ENCODE data around the gene CELF5. TPM values are rescaled to one million over a fixed set of nuclear protein-coding genes. Genes with fewer than 3 reads are reported as not detected.

CELF5 gene
- total RNA-seq, 1 experiment from 2014 or later = 7.7 TPM

- CTCF ChIA-PET = interaction anchor here (1.6 kb wide), 1 partner anchor 49 kb away, joined by 3 read pairs; no protein-coding TSS in a partner anchor
These were observed 48.5 kb downstream of the CELF5 start for GRCh38 chr19:3272952-3273351.

GRCh38 chr19:3274245-3274941, 49.9 kb downstream of the CELF5 start:
- Mint-ChIP-seq H3K36me3 (no peaks in the 10 kb centered on the region), H3K4me1 (peaks cover 16% of the 10 kb centered on the region), H3K27ac (no peak overlapping the region), H3K4me3 (peak overlapping the region; percentile 83; the same call in 1 of the 2 replicates), H3K9me3 (peaks cover 4% of the 10 kb centered on the region; the same call in 1 of the 2 replicates), H3K27me3 (ENCODE audit: low read depth) (peaks cover 42% of the 10 kb centered on the region)
- ATAC-seq = no peak
- DNase-seq (ENCODE audit: low spot score) = no peak
- CTCF ChIA-PET = interaction anchor here (0.7 to 2.9 kb wide), 26 partner anchors 10 to 374 kb away, joined by 3 to 105 read pairs (median 11); partner anchors contain the start of genes CELF5 and ZNF57
- POLR2A ChIA-PET = interaction anchor here (2.5 kb wide), 1 partner anchor 10 kb away, joined by 21 read pairs; no protein-coding TSS in a partner anchor
- no peak for TF ChIP-seq FOXK1 (CRISPR knock-in tag; IDR thresholded peaks at IDR 0.05)
- TF ChIP-seq ZNF425 (CRISPR knock-in tag; conservative IDR thresholded peaks at IDR 0.05) = no peak
- TF ChIP-seq GRHL2 (CRISPR knock-in tag; IDR thresholded peaks at IDR 0.05; ENCODE audit: insufficient replicate concordance, severe bottlenecking) = no peak
- no peak for TF ChIP-seq KAT7 (CRISPR knock-in tag; IDR thresholded peaks at IDR 0.05; ENCODE audit: borderline replicate concordance)
- TF ChIP-seq ZNF532 (CRISPR knock-in tag; IDR thresholded peaks at IDR 0.05; ENCODE audit: borderline replicate concordance) = no peak
- TF ChIP-seq ZBTB21 (CRISPR knock-in tag; IDR thresholded peaks at IDR 0.05; ENCODE audit: borderline replicate concordance) = no peak
- TF ChIP-seq ZNF281 (CRISPR knock-in tag; IDR thresholded peaks at IDR 0.05) = no peak
- no peak for TF ChIP-seq ATF3 (CRISPR knock-in tag; conservative IDR thresholded peaks at IDR 0.05)
- TF ChIP-seq SMAD3 (CRISPR knock-in tag; IDR thresholded peaks at IDR 0.05; ENCODE audit: borderline replicate concordance) = no peak
- TF ChIP-seq GTF2I (CRISPR knock-in tag; conservative IDR thresholded peaks at IDR 0.05) = no peak
- no peak for TF ChIP-seq OVOL2 (CRISPR knock-in tag; IDR thresholded peaks at IDR 0.05; ENCODE audit: borderline replicate concordance)
- TF ChIP-seq NFE2L1 (CRISPR knock-in tag; IDR thresholded peaks at IDR 0.05) = no peak
- TF ChIP-seq SOX15 (CRISPR knock-in tag; IDR thresholded peaks at IDR 0.05) = no peak
- no peak for TF ChIP-seq ELF4 (CRISPR knock-in tag; IDR thresholded peaks at IDR 0.05; ENCODE audit: low read depth)

More at GRCh38 chr19:3272952-3273351, 48.5 kb downstream of the CELF5 start:
- H3K4me1 Mint-ChIP-seq = peaks cover 16% of the 10 kb centered on the region
- H3K27me3 Mint-ChIP-seq (ENCODE audit: low read depth) = peaks cover 56% of the 10 kb centered on the region
- DNase-seq (ENCODE audit: low spot score) = no peak
- H3K4me3 Mint-ChIP-seq = no peak overlapping the region
- no peak for ATAC-seq
- POLR2A ChIA-PET = no interaction called here
- no peak overlapping the region for H3K27ac Mint-ChIP-seq
- H3K9me3 Mint-ChIP-seq = peaks cover 4% of the 10 kb centered on the region; the same call in 1 of the 2 replicates
- TF ChIP-seq TEAD1 (CRISPR knock-in tag; IDR thresholded peaks at IDR 0.05) (no peak), CTCF (IDR thresholded peaks at IDR 0.05) (no peak), JAZF1 (CRISPR knock-in tag; IDR thresholded peaks at IDR 0.05) (no peak), GTF2I (CRISPR knock-in tag; conservative IDR thresholded peaks at IDR 0.05) (0 out of 2 replicates have a peak, but pooled peaks have one; percentile 46), TP53 (CRISPR knock-in tag; IDR thresholded peaks at IDR 0.05) (no peak), RORB (CRISPR knock-in tag; IDR thresholded peaks at IDR 0.05) (no peak), FOXK1 (CRISPR knock-in tag; IDR thresholded peaks at IDR 0.05) (no peak)
- no peaks in the 10 kb centered on the region for H3K36me3 Mint-ChIP-seq
